Mesendoderm (in vitro differentiated cells): ENCODE data around the gene CDK5RAP2.

Source experiments
- DNase-seq: peaks from one replicate; pipeline ENCODE4 v3.0.0; 2013
- H2AK5ac ChIP-seq: 2 replicates; pipeline ENCODE4 v1.6.1; 2013; ENCODE audit warnings: low read length, inconsistent platforms
- H2BK120ac ChIP-seq: 2 replicates; pipeline ENCODE4 v1.6.1; 2013; ENCODE audit warnings: low read depth, mild to moderate bottlenecking, low read length, moderate library complexity, mixed read lengths
- H2BK15ac ChIP-seq: replicated peaks from 2 replicates; pipeline ENCODE4 v1.6.1; 2013; ENCODE audit warnings: low read depth, mild to moderate bottlenecking, moderate library complexity
- H2BK5ac ChIP-seq: 2 replicates; pipeline ENCODE4 v1.6.1; 2013; ENCODE audit warnings: low read length, inconsistent platforms
- H3K18ac ChIP-seq: 2 replicates; pipeline ENCODE4 v1.6.1; 2013; ENCODE audit warnings: mild to moderate bottlenecking, low read length, mixed read lengths
- H3K23ac ChIP-seq: one replicate; pipeline ENCODE4 v1.6.1; 2013; ENCODE audit warnings: low read length
- H3K27ac ChIP-seq: 2 replicates; pipeline ENCODE4 v1.5.1; 2013; ENCODE audit warnings: low read depth, mild to moderate bottlenecking, inconsistent platforms, low read length, moderate library complexity
- H3K27me3 ChIP-seq: 2 replicates; pipeline ENCODE4 v1.6.1; 2013; ENCODE audit warnings: low read length, control low read depth, mild to moderate bottlenecking, inconsistent platforms; ENCODE audit not compliant: insufficient read depth, poor library complexity
- H3K36me3 ChIP-seq: 2 replicates; pipeline ENCODE4 v1.6.1; 2013; ENCODE audit warnings: low read length, inconsistent platforms; ENCODE audit not compliant: control insufficient read depth, insufficient read depth
- H3K4ac ChIP-seq: one replicate; pipeline ENCODE4 v1.6.1; 2013; ENCODE audit warnings: low read depth, mild to moderate bottlenecking, low read length, moderate library complexity
- H3K4me1 ChIP-seq: 2 replicates; pipeline ENCODE4 v1.6.1; 2013; ENCODE audit warnings: low read depth, low read length, inconsistent platforms; ENCODE audit not compliant: control insufficient read depth
- H3K4me2 ChIP-seq: 2 replicates; pipeline ENCODE4 v1.6.1; 2013; ENCODE audit warnings: low read length
- H3K4me3 ChIP-seq: 2 replicates; pipeline ENCODE4 v1.5.1; 2013; ENCODE audit warnings: mild to moderate bottlenecking, low read length
- H3K56ac ChIP-seq: one replicate; pipeline ENCODE4 v1.6.1; 2013; ENCODE audit warnings: low read length
- H3K79me1 ChIP-seq: 2 replicates; pipeline ENCODE4 v1.6.1; 2013; ENCODE audit warnings: low read length, inconsistent platforms
- H3K79me2 ChIP-seq: 2 replicates; pipeline ENCODE4 v1.6.1; 2013; ENCODE audit warnings: mild to moderate bottlenecking, low read length; ENCODE audit not compliant: control insufficient read depth, insufficient read depth
- H3K9ac ChIP-seq: 2 replicates; pipeline ENCODE4 v1.6.1; 2013; ENCODE audit warnings: low read length, inconsistent platforms
- H4K5ac ChIP-seq: one replicate; pipeline ENCODE4 v1.6.1; 2013; ENCODE audit warnings: low read length
- H4K8ac ChIP-seq: one replicate; pipeline ENCODE4 v1.6.1; 2013; ENCODE audit warnings: low read depth, mild to moderate bottlenecking, control low read depth, low read length, moderate library complexity
- WGBS: extraction: QIAGEN DNeasy Blood & Tissue Kit; methylation state at CpG from one replicate; pipeline ENCODE4 v1.1.7; 2013; ENCODE audit warnings: low lambda C conversion rate, missing lambda C conversion rate; ENCODE audit not compliant: insufficient coverage; ENCODE audit errors: extremely low coverage; 5-methylcytosine and 5-hydroxymethylcytosine counted together

Gene CDK5RAP2

GRCh38 chr9:120384925-120385272 is 195.1 kb downstream of the CDK5RAP2 start:
- Histone ChIP-seq H3K79me2 (no peaks in the 10 kb centered on the region), H3K4ac (no peak overlapping the region), H3K79me1 (no peaks in the 10 kb centered on the region)

GRCh38 chr9:120383999-120384924 is 195.7 kb downstream of the CDK5RAP2 start:
- no peaks in the 10 kb centered on the region for H3K79me2 ChIP-seq
- no peak overlapping the region for H3K9ac ChIP-seq
- no CpG with 5 or more reads among the region's 24 CpGs for WGBS
- no peak overlapping the region for H3K4me2 ChIP-seq
- H2BK15ac ChIP-seq: no peak overlapping the region
- H3K18ac ChIP-seq: no peak overlapping the region
- H4K5ac ChIP-seq: no peak overlapping the region
- H3K4me3 ChIP-seq: no peak overlapping the region
- no peak overlapping the region for H3K23ac ChIP-seq
- no peak overlapping the region for H3K27ac ChIP-seq
- no peak overlapping the region for H2BK5ac ChIP-seq
- no peaks in the 10 kb centered on the region for H3K27me3 ChIP-seq
- no peak overlapping the region for H2AK5ac ChIP-seq
- no peak overlapping the region for H3K56ac ChIP-seq
- no peaks in the 10 kb centered on the region for H3K79me1 ChIP-seq
- no peaks in the 10 kb centered on the region for H3K4me1 ChIP-seq
- H3K4ac ChIP-seq: no peak overlapping the region
- no peak overlapping the region for H4K8ac ChIP-seq
- H2BK120ac ChIP-seq: no peak overlapping the region
- no peak for DNase-seq
- H3K36me3 ChIP-seq: no peaks in the 10 kb centered on the region

More at GRCh38 chr9:120384925-120385272, 195.1 kb downstream of the CDK5RAP2 start:
- H3K27me3 ChIP-seq: no peaks in the 10 kb centered on the region
- H3K9ac ChIP-seq: no peak overlapping the region
- DNase-seq: no peak
- WGBS: no CpG with 5 or more reads among the region's 4 CpGs
- no peak overlapping the region for H3K4me2 ChIP-seq
- H2BK120ac ChIP-seq: no peak overlapping the region
- H3K18ac ChIP-seq: no peak overlapping the region
- no peaks in the 10 kb centered on the region for H3K4me1 ChIP-seq
- no peak overlapping the region for H3K27ac ChIP-seq
- no peak overlapping the region for H2BK15ac ChIP-seq
- H2BK5ac ChIP-seq: no peak overlapping the region
- H4K8ac ChIP-seq: no peak overlapping the region
- H3K56ac ChIP-seq: no peak overlapping the region
- H3K36me3 ChIP-seq: peaks cover 3% of the 10 kb centered on the region
- H3K4me3 ChIP-seq: no peak overlapping the region
- H4K5ac ChIP-seq: no peak overlapping the region
- H2AK5ac ChIP-seq: no peak overlapping the region
- no peak overlapping the region for H3K23ac ChIP-seq

GRCh38 chr9:120383611-120383998 is 196.4 kb downstream of the CDK5RAP2 start:
- no peak for DNase-seq
- no peak overlapping the region for H3K9ac ChIP-seq
- H3K4ac ChIP-seq: no peak overlapping the region
- no CpG with 5 or more reads among the region's 10 CpGs for WGBS
- H3K27me3 ChIP-seq: no peaks in the 10 kb centered on the region
- H4K5ac ChIP-seq: no peak overlapping the region
- H2BK15ac ChIP-seq: no peak overlapping the region
- no peak overlapping the region for H2BK5ac ChIP-seq
- no peak overlapping the region for H3K56ac ChIP-seq
- no peaks in the 10 kb centered on the region for H3K36me3 ChIP-seq
- H3K79me1 ChIP-seq: no peaks in the 10 kb centered on the region
- no peak overlapping the region for H2BK120ac ChIP-seq
- H3K79me2 ChIP-seq: no peaks in the 10 kb centered on the region
- H4K8ac ChIP-seq: no peak overlapping the region
- no peak overlapping the region for H3K18ac ChIP-seq
- H3K27ac ChIP-seq: no peak overlapping the region
- H3K23ac ChIP-seq: no peak overlapping the region
- H3K4me2 ChIP-seq: no peak overlapping the region
- H2AK5ac ChIP-seq: no peak overlapping the region
- H3K4me1 ChIP-seq: no peaks in the 10 kb centered on the region
- H3K4me3 ChIP-seq: no peak overlapping the region

DNA sequence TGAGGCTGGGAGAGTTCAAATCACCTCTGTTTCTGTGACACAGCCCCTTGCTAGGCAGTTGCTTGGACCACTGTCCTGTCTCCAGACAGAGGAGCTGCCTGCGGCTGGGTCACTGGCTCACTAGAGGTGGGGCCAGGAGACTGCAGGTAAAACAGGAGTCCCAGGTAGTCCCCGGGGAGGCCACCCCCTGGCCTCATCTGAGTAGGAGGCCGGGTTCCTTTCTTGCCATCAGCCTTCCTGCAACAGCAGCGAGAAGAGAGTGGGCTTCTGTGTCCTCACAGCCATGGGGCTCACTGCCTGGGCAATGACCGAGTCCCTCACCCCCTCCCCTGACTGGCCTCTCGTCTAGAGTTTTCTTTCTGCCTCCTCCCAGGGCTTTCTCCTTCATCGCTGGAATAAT is 197.5 kb downstream of the CDK5RAP2 start:
- H2BK120ac ChIP-seq: no peak overlapping the region

GRCh38 chr9:120381839-120382238 is 198.1 kb downstream of the CDK5RAP2 start:
- no peak overlapping the region for H3K23ac ChIP-seq
- H4K8ac ChIP-seq: no peak overlapping the region
- H3K9ac ChIP-seq: no peak overlapping the region
- H3K36me3 ChIP-seq: no peaks in the 10 kb centered on the region
- H3K4me3 ChIP-seq: no peak overlapping the region
- no peak overlapping the region for H2AK5ac ChIP-seq
- H3K4me1 ChIP-seq: no peaks in the 10 kb centered on the region
- H3K4ac ChIP-seq: no peak overlapping the region
- no peak overlapping the region for H3K27ac ChIP-seq
- no peak overlapping the region for H2BK15ac ChIP-seq
- DNase-seq: no peak
- H2BK5ac ChIP-seq: no peak overlapping the region
- no CpG with 5 or more reads among the region's 10 CpGs for WGBS
- H3K18ac ChIP-seq: no peak overlapping the region
- H3K56ac ChIP-seq: no peak overlapping the region
- H4K5ac ChIP-seq: no peak overlapping the region
- H3K4me2 ChIP-seq: no peak overlapping the region
- H3K27me3 ChIP-seq: no peaks in the 10 kb centered on the region
- H3K79me2 ChIP-seq: no peaks in the 10 kb centered on the region
- H2BK120ac ChIP-seq: no peak overlapping the region
- no peaks in the 10 kb centered on the region for H3K79me1 ChIP-seq

More for the DNA sequence above, 197.5 kb downstream of the CDK5RAP2 start:
- no CpG with 5 or more reads among the region's 7 CpGs for WGBS
- H4K5ac ChIP-seq: no peak overlapping the region
- no peak overlapping the region for H3K9ac ChIP-seq
- H3K79me2 ChIP-seq: no peaks in the 10 kb centered on the region
- H3K79me1 ChIP-seq: no peaks in the 10 kb centered on the region
- no peak overlapping the region for H3K4me2 ChIP-seq
- no peak overlapping the region for H2AK5ac ChIP-seq
- no peak overlapping the region for H3K4ac ChIP-seq
- no peaks in the 10 kb centered on the region for H3K4me1 ChIP-seq
- no peak overlapping the region for H3K56ac ChIP-seq
- H3K18ac ChIP-seq: no peak overlapping the region
- no peak overlapping the region for H3K23ac ChIP-seq
- H2BK5ac ChIP-seq: no peak overlapping the region
- no peak overlapping the region for H4K8ac ChIP-seq
- no peaks in the 10 kb centered on the region for H3K36me3 ChIP-seq
- H3K27me3 ChIP-seq: no peaks in the 10 kb centered on the region
- H2BK15ac ChIP-seq: no peak overlapping the region
- no peak for DNase-seq
- no peak overlapping the region for H3K27ac ChIP-seq
- no peak overlapping the region for H3K4me3 ChIP-seq

- DNase-seq: no peak
- H3K4me3 ChIP-seq: no peak overlapping the region
- H4K8ac ChIP-seq: no peak overlapping the region
- H2BK120ac ChIP-seq: no peak overlapping the region
- H3K4me2 ChIP-seq: no peak overlapping the region
- no peak overlapping the region for H3K23ac ChIP-seq
- H3K4ac ChIP-seq: no peak overlapping the region
- H3K79me1 ChIP-seq: no peaks in the 10 kb centered on the region
- no peak overlapping the region for H3K9ac ChIP-seq
- no peak overlapping the region for H4K5ac ChIP-seq
- no peak overlapping the region for H3K27ac ChIP-seq
- H3K4me1 ChIP-seq: no peaks in the 10 kb centered on the region
- H3K79me2 ChIP-seq: no peaks in the 10 kb centered on the region
- H3K56ac ChIP-seq: no peak overlapping the region
- H3K27me3 ChIP-seq: no peaks in the 10 kb centered on the region
- no peak overlapping the region for H2BK5ac ChIP-seq
- no peak overlapping the region for H3K18ac ChIP-seq
- no peaks in the 10 kb centered on the region for H3K36me3 ChIP-seq
- WGBS: no CpG with 5 or more reads among the region's 8 CpGs
- H2BK15ac ChIP-seq: no peak overlapping the region
- H2AK5ac ChIP-seq: no peak overlapping the region
These were observed 200.4 kb downstream of the CDK5RAP2 start for GRCh38 chr9:120379611-120380010.
